Activated naive CD4-positive, alpha-beta T cell treated with anti-CD3 and anti-CD28 coated beads, Interleukin-2, amount 10 ng/mL, durations not matched to agents 7 days and 5 days (primary cell): Measurements from ENCODE around the gene RAB11FIP3.
"Not testable (repeated sequence)": the region's sequence is repeated elsewhere in the genome, so short reads cannot be mapped to it uniquely, and the experiment has no call there.

Source experiments
- CTCF ChIA-PET: fragments of 350-600 bp; sonication (Branson Sonifier 250); formaldehyde crosslinking; loops from one replicate; lab custom pipeline; 2021; ENCODE audit warnings: antibody characterized with exemption; lab: Charles Lee
- DNase-seq: peaks from one replicate; pipeline ENCODE4 v3.0.0-alpha.2; 2020
- H3K27ac Mint-ChIP-seq: one replicate; pipeline ENCODE4 v1.8.0; 2021; ENCODE audit warnings: mild to moderate bottlenecking, moderate library complexity, mixed read lengths
- H3K27me3 Mint-ChIP-seq: one replicate; pipeline ENCODE4 v1.8.0; 2021; ENCODE audit warnings: mild to moderate bottlenecking, mixed read lengths
- H3K36me3 Mint-ChIP-seq: one replicate; pipeline ENCODE4 v1.8.0; 2021; ENCODE audit warnings: mixed read lengths
- H3K4me1 Mint-ChIP-seq: one replicate; pipeline ENCODE4 v1.8.0; 2021; ENCODE audit warnings: mixed read lengths
- H3K4me3 Mint-ChIP-seq: one replicate; pipeline ENCODE4 v1.8.0; 2021; ENCODE audit warnings: mild to moderate bottlenecking, moderate library complexity, mixed read lengths
- H3K9me3 Mint-ChIP-seq: one replicate; pipeline ENCODE4 v1.8.0; 2021; ENCODE audit warnings: mixed read lengths

RAB11FIP3 gene

DNA sequence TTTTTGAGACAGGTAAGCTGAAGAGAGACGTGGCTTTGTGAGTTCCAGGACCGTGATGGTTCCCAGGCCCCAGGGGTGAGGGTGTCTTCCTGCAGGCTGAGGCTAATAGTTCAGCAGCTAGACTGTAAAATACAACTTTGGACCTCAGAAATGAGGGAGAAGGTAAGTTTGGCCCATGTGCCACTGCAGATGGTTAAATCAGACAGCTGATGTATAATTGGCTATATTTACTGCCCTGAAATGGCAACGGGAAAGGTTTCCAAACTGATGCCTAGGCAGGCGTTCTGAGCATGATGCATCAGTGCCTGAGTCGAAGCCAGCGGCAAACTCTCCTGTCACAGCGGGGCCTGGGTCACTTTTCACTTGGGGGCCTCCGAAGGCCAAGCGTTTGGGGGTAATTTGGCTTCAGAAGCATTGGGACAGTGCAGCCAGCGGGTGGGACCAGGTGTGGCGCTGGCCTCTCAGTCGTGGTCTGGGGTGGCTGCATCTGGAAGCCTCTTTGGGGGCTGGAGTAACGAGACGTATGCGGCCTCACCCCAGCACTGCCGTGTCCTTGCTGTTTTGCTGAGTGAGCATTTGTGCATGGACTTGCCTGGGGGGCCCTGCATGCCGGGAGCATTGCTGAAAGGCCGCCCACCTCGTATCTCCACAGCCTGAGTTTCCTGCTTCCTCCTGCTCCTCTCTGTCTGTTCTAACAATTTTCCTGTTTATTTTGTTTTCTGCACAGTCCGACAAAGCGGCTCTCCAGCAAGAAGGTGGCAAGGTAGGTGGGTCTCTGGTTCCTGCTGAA lies 70.8 kb downstream of the RAB11FIP3 start:
- no peak for DNase-seq
- no peak overlapping the region for H3K4me3 Mint-ChIP-seq
- peaks cover 4% of the 10 kb centered on the region for H3K4me1 Mint-ChIP-seq
- H3K9me3 Mint-ChIP-seq, result no peaks in the 10 kb centered on the region
- H3K27me3 Mint-ChIP-seq, result no peaks in the 10 kb centered on the region
- no peaks in the 10 kb centered on the region for H3K36me3 Mint-ChIP-seq
- H3K27ac Mint-ChIP-seq, result no peak overlapping the region
- CTCF ChIA-PET, result interaction anchor here (0.6 to 1.8 kb wide), 9 partner anchors 17 to 431 kb away, joined by 3 to 8 read pairs (median 4); partner anchors contain the start of gene DECR2

DNA sequence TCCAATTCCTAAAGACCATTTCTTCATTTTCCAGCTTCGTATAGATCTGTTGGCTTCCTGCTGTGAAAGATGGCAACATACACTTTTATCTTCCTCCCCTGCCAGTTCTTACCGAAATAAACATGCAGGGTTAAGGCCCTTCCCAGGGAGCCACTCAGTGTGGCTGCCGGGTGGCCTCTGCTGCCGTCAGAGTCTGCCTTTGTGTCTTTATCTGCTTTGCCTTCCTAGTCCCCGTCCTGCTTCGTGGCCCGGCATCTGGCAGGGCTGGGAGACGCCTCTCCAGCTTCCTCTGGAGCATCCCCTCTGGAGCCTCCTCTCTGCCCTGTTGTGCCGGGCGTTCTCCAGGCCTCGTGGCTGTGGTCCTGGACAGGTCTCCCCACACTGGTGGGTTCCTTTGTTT lies 71.8 kb downstream of the RAB11FIP3 start:
- Mint-ChIP-seq H3K36me3 (no peaks in the 10 kb centered on the region), H3K27me3 (no peaks in the 10 kb centered on the region), H3K9me3 (no peaks in the 10 kb centered on the region), H3K4me1 (peaks cover 4% of the 10 kb centered on the region), H3K27ac (no peak overlapping the region), H3K4me3 (no peak overlapping the region)
- no peak for DNase-seq
- CTCF ChIA-PET, result interaction anchor here (1.0 to 1.3 kb wide), 3 partner anchors 10 to 432 kb away, joined by 3 to 5 read pairs (median 4); no protein-coding TSS in a partner anchor

- H3K27me3 Mint-ChIP-seq, result no peaks in the 10 kb centered on the region
These were observed 74.5 kb downstream of the RAB11FIP3 start for GRCh38 chr16:499924-500323.

DNA sequence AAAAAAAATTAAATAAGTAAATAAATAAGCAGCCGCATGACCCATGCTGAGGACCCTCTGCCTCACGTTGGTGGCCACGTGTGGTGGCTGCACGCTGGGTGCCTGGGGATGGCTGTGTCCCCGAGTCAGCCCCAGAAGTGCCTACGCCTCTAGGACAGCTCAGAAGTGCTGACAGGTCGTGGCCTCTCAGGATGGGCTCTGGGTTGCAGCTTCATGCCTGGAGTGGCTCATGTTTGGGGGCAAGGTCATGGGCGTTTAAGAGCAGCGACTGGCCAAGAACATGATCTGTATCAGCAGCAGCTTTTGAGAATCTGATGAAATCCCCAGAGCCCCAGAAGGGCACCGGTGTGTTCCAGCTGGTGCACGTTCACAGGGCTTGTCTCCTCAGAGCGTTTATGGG lies 75.3 kb downstream of the RAB11FIP3 start:
- no peaks in the 10 kb centered on the region for H3K9me3 Mint-ChIP-seq
- H3K27me3 Mint-ChIP-seq, result no peaks in the 10 kb centered on the region
- H3K4me1 Mint-ChIP-seq, result no peaks in the 10 kb centered on the region
- H3K36me3 Mint-ChIP-seq, result no peaks in the 10 kb centered on the region
- no peak overlapping the region for H3K4me3 Mint-ChIP-seq
- CTCF ChIA-PET, result no interaction called here
- DNase-seq, result no peak
- no peak overlapping the region for H3K27ac Mint-ChIP-seq

More at GRCh38 chr16:499924-500323, 74.5 kb downstream of the RAB11FIP3 start:
- H3K27ac Mint-ChIP-seq, result no peak overlapping the region
- H3K4me1 Mint-ChIP-seq, result peaks cover 4% of the 10 kb centered on the region
- CTCF ChIA-PET, result no interaction called here
- DNase-seq, result no peak
- H3K4me3 Mint-ChIP-seq, result no peak overlapping the region
- no peaks in the 10 kb centered on the region for H3K36me3 Mint-ChIP-seq
- no peaks in the 10 kb centered on the region for H3K9me3 Mint-ChIP-seq

DNA sequence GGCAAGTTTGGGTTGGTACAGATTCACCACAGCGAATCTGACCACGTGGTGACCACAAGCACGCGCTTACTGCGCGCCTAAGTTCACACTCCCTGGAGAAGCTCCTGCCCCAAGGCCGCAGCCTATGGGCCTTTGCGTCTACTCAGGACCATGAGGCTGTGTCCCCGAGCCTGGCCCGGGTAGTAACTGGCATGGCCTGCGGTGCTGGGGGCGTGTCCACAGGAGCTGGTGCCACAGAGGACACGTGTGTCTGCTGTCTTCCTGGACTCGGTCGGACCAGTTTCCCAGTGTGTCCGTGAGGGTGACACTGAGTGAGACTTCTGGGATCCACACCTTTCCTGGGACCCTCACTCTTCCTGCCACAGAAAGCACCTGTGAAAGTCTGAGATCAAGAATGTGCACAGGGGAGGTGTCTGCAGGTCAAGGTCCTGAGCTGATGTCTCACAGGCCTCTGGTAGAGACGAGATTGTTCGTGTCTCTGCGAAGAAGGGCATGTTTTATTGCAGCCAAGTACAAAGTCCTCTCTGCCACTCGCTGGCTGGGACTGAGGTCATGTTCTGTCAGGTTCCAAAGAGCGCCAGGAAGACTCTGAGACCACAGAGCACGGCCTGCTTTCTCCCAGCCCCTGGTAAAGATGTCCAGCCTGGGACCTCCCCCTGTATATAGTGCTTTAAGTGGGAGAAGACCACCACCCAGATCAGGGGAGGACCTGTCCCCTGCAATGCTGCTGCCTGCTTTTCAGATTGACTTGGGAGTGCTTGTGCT lies 76.9 kb downstream of the RAB11FIP3 start:
- no peak overlapping the region for H3K27ac Mint-ChIP-seq
- no peak for DNase-seq
- H3K36me3 Mint-ChIP-seq, result no peaks in the 10 kb centered on the region
- no peaks in the 10 kb centered on the region for H3K27me3 Mint-ChIP-seq
- CTCF ChIA-PET, result no interaction called here
- no peaks in the 10 kb centered on the region for H3K9me3 Mint-ChIP-seq
- no peak overlapping the region for H3K4me3 Mint-ChIP-seq
- H3K4me1 Mint-ChIP-seq, result no peaks in the 10 kb centered on the region

DNA sequence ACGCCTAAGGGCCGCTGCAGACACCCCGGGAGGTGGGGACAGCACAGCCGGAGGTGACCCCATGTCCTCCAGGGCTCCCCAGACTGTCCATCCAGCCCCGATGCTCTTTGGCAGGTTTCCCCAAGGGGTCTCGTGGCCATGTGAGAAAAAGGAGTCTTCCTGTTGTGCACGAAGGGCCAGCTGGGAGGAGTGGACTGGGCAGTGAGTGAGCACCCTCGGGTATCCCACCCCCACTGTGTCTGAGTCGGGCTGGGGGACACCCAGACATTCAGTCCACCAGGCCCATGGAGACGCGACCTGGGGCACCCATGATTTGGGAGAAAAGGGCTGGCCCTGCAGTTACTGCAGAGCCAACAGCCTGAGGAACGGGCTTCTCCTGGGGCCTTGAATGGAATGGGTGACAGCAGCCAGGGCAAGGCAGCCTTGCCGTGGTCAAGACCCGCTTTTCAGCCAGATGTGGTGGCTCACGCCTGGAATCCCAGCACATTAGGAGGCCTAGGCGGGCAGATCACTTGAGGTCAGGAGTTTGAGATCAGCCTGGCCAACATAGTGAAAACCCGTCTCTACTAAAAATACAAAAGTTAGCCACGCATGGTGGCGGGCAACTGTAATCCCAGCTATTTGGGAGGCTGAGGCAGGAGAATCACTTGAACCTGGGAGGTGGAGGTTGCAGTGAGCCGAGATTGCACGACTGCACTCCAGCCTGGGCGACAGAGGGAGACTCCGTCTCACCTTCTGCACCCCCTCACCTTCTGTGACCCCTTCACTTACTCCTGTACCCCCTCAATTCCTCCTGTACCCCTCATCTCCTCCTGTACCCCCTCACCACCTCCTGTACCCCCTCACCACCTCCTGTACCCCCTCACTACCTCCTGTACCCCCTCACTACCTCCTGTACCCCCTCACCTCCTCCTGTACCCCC lies 78.0 kb downstream of the RAB11FIP3 start:
- no peaks in the 10 kb centered on the region for H3K4me1 Mint-ChIP-seq
- CTCF ChIA-PET, result no interaction called here
- H3K9me3 Mint-ChIP-seq, result no peaks in the 10 kb centered on the region
- no peak overlapping the region for H3K4me3 Mint-ChIP-seq
- H3K27ac Mint-ChIP-seq, result no peak overlapping the region
- no peaks in the 10 kb centered on the region for H3K36me3 Mint-ChIP-seq
- DNase-seq, result no peak
- no peaks in the 10 kb centered on the region for H3K27me3 Mint-ChIP-seq

- H3K27me3 Mint-ChIP-seq, result no peaks in the 10 kb centered on the region
- no peaks in the 10 kb centered on the region for H3K36me3 Mint-ChIP-seq
- H3K4me3 Mint-ChIP-seq, result no peak overlapping the region
- H3K9me3 Mint-ChIP-seq, result no peaks in the 10 kb centered on the region
- CTCF ChIA-PET, result no interaction called here
- no peak overlapping the region for H3K27ac Mint-ChIP-seq
- no peak for DNase-seq
- no peaks in the 10 kb centered on the region for H3K4me1 Mint-ChIP-seq
These were observed 80.2 kb downstream of the RAB11FIP3 start for GRCh38 chr16:505479-506245.

GRCh38 chr16:506246-506546 lies 80.7 kb downstream of the RAB11FIP3 start:
- Mint-ChIP-seq H3K27me3 (no peaks in the 10 kb centered on the region), H3K4me3 (no peak overlapping the region), H3K27ac (no peak overlapping the region), H3K9me3 (no peaks in the 10 kb centered on the region), H3K4me1 (no peaks in the 10 kb centered on the region), H3K36me3 (no peaks in the 10 kb centered on the region)
- DNase-seq, result no peak
- CTCF ChIA-PET, result no interaction called here

GRCh38 chr16:507527-507926 lies 82.1 kb downstream of the RAB11FIP3 start:
- DNase-seq, H3K36me3 Mint-ChIP-seq, H3K27ac Mint-ChIP-seq, H3K4me1 Mint-ChIP-seq, H3K4me3 Mint-ChIP-seq, H3K27me3 Mint-ChIP-seq, H3K9me3 Mint-ChIP-seq, CTCF ChIA-PET: not testable (repeated sequence)

GRCh38 chr16:507996-508395 lies 82.5 kb downstream of the RAB11FIP3 start:
- no peak overlapping the region for H3K4me3 Mint-ChIP-seq
- H3K9me3 Mint-ChIP-seq, result no peaks in the 10 kb centered on the region
- H3K27ac Mint-ChIP-seq, result no peak overlapping the region
- H3K27me3 Mint-ChIP-seq, result no peaks in the 10 kb centered on the region
- no peaks in the 10 kb centered on the region for H3K4me1 Mint-ChIP-seq
- H3K36me3 Mint-ChIP-seq, result no peaks in the 10 kb centered on the region
- CTCF ChIA-PET, result no interaction called here
- no peak for DNase-seq

DNA sequence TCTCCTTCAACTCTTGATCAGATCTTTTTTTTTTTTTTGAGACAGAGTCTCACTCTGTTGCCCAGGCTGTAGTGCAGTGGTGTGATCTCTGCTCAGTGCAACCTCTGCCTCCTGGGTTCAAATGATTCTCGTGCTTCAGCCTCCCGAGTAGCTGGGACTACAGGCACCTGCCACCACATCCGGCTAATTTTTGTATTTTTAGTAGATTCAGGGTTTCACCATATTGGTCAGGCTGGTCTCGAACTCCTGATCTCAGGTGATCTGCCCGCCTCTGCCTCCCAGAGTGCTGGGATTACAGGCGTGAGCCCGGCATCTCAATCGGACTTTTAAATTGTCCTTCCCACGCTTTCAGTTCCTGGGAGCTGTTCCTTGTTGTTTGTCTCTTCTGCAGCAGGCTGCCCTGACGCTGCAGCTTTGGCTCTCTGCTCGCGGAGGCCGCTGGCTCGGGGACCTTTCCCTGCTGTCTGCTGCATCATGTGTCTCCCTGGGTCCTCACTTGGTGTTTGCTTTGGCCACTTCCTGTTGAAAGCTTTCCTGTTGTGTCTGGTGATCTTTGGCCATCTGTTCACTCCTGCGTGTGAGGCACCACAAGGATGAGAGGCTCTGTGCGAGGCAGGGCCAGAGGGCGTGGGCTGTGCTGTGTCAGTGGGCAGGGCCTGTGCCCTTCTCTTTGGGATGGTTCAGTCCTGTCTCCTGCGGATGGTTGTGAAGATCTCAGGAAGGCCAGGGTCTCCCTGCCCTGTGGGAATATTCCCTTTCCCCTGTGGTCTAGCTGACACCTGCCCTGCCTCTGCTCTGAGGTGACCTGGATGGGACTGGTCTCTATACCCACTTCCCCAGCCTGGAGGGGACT lies 83.7 kb downstream of the RAB11FIP3 start:
- H3K27ac Mint-ChIP-seq, result no peak overlapping the region
- no peak overlapping the region for H3K4me3 Mint-ChIP-seq

DNA sequence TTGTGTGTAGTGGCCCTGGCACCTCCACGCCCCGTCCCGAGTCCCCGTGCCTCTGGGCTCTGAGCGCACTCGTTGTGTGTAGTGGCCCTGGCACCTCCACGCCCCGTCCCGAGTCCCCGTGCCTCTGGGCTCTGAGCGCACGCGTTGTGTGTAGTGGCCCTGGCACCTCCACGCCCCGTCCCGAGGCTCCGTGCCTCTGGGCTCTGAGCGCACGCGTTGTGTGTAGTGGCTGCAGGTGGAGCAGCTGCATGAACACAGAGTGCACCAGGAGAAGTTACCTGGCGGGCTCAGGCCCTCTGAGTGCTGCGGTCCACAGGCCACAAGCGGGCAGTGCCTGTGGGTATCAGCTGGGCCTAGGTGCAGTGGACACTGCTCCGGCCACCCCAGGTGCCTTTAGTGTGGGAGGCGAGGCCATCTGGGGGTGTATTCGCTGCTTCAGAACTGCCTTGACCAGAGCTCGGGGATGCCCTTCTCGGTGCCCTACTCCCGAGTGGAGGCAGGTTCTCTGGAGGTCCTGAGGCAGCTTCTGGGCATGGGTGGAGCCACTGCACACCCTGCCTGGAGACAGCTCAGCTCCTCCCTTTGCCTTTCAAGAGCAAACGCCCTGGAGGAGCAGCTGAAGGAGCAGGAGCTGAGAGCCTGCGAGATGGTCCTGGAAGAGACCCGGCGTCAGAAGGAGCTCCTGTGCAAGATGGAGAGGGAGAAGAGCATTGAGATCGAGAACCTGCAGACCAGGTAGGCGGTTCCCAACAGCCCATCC lies 84.8 kb downstream of the RAB11FIP3 start:
- Mint-ChIP-seq H3K4me1 (no peaks in the 10 kb centered on the region), H3K27me3 (no peaks in the 10 kb centered on the region), H3K36me3 (no peaks in the 10 kb centered on the region), H3K27ac (no peak overlapping the region), H3K4me3 (no peak overlapping the region), H3K9me3 (no peaks in the 10 kb centered on the region)
- CTCF ChIA-PET, result no interaction called here
- DNase-seq, result no peak

More for the DNA sequence above, 83.7 kb downstream of the RAB11FIP3 start:
- H3K36me3 Mint-ChIP-seq, result no peaks in the 10 kb centered on the region
- H3K9me3 Mint-ChIP-seq, result no peaks in the 10 kb centered on the region
- no peaks in the 10 kb centered on the region for H3K27me3 Mint-ChIP-seq
- CTCF ChIA-PET, result interaction anchor here (0.6 kb wide), 1 partner anchor 88 kb away, joined by 3 read pairs; no protein-coding TSS in a partner anchor
- DNase-seq, result no peak
- no peaks in the 10 kb centered on the region for H3K4me1 Mint-ChIP-seq
